Activated CD8-positive, alpha-beta memory T cell treated with anti-CD3 and anti-CD28 coated beads for 24 hours (primary cell): ENCODE measurements around the gene LYL1.
"Not testable (repeated sequence)": the region's sequence is repeated elsewhere in the genome, so short reads cannot be mapped to it uniquely, and the experiment has no call there.

Source experiments
- DNase-seq: peaks from one replicate; pipeline ENCODE4 v3.0.0-alpha.2; 2020

Gene LYL1

GRCh38 chr19:13102666-13103580, at the start of gene LYL1:
LYL1 (minus strand) TSS chr19:13102858; CDS start chr19:13101171, 1,687 bp downstream.
- peak; percentile 77 for DNase-seq

- peak; percentile 96 for DNase-seq
Measured at GRCh38 chr19:13151605-13152355, 49.1 kb upstream of the LYL1 start.

- peak; percentile 79 for DNase-seq
Measured at GRCh38 chr19:13150931-13151604, 48.4 kb upstream of the LYL1 start.

- peak; percentile 95 for DNase-seq
Measured at GRCh38 chr19:13150187-13150930, 47.7 kb upstream of the LYL1 start, which contains the start of the genes IER2 and STX10. IER2 (plus strand) TSS chr19:13150411; CDS start chr19:13153187, 2,776 bp downstream. STX10 (minus strand) TSS chr19:13150375; CDS start chr19:13150173, 202 bp downstream.

- no peak for DNase-seq
Measured at GRCh38 chr19:13149628-13150186, 47.0 kb upstream of the LYL1 start.

- not testable (repeated sequence) for DNase-seq
Measured at GRCh38 chr19:13149173-13149627, 46.5 kb upstream of the LYL1 start.

- no peak for DNase-seq
Measured at GRCh38 chr19:13146763-13147563, 44.3 kb upstream of the LYL1 start.

- DNase-seq, result no peak
Measured at GRCh38 chr19:13139633-13140311, 37.1 kb upstream of the LYL1 start.

- DNase-seq, result no peak
Measured at GRCh38 chr19:13138916-13139198, 36.2 kb upstream of the LYL1 start.

GRCh38 chr19:13138171-13138915, 35.7 kb upstream of the LYL1 start:
- no peak for DNase-seq

- DNase-seq, result no peak
Measured at GRCh38 chr19:13137290-13137794, 34.7 kb upstream of the LYL1 start.

- DNase-seq, result no peak
Measured at GRCh38 chr19:13135068-13136062, 32.7 kb upstream of the LYL1 start.

- DNase-seq, result no peak
Measured at GRCh38 chr19:13134626-13135025, 32.0 kb upstream of the LYL1 start.

- no peak for DNase-seq
Measured at GRCh38 chr19:13133241-13133870, 30.7 kb upstream of the LYL1 start.

GRCh38 chr19:13132471-13133180, 30.0 kb upstream of the LYL1 start:
- peak; percentile 71 for DNase-seq

GRCh38 chr19:13130886-13131490, 28.3 kb upstream of the LYL1 start:
- DNase-seq, result no peak

GRCh38 chr19:13129384-13129783, 26.7 kb upstream of the LYL1 start:
- DNase-seq, result no peak
